MM.1S (cell line): ENCODE measurements around the gene FKBP2.

Experiments used
- DNase-seq: peaks from one replicate; pipeline ENCODE4 v3.0.0-alpha.2; 2015
- H2AFZ ChIP-seq: fragments of 300-600 bp; sonication (generic); 2 replicates; pipeline ENCODE4 v1.6.0; 2016; ENCODE audit warnings: antibody characterized with exemption, low read length
- H3F3A ChIP-seq: fragments of 300-600 bp; sonication (generic); 2 replicates; pipeline ENCODE4 v1.6.1; 2016; ENCODE audit warnings: mild to moderate bottlenecking, antibody characterized with exemption, low read length, moderate library complexity, mixed read lengths; ENCODE audit not compliant: insufficient read depth
- H3K27ac ChIP-seq: fragments of 300-600 bp; sonication (generic); 2 replicates; pipeline ENCODE4 v1.5.1; 2016; ENCODE audit warnings: mild to moderate bottlenecking, low read length
- H3K27me3 ChIP-seq: fragments of 300-600 bp; sonication (generic); replicated peaks from 2 replicates; pipeline ENCODE4 v1.6.0; 2016; ENCODE audit warnings: low read length; ENCODE audit not compliant: insufficient read depth
- H3K36me3 ChIP-seq: fragments of 300-600 bp; sonication (generic); replicated peaks from 2 replicates; pipeline ENCODE4 v1.6.1; 2016; ENCODE audit warnings: mild to moderate bottlenecking, low read length, mixed read lengths; ENCODE audit not compliant: insufficient read depth
- H3K4me1 ChIP-seq: fragments of 300-600 bp; sonication (generic); 2 replicates; pipeline ENCODE4 v1.6.1; 2016; ENCODE audit warnings: low read length, mixed read lengths
- H3K4me2 ChIP-seq: fragments of 300-600 bp; sonication (generic); 2 replicates; pipeline ENCODE4 v1.6.0; 2016; ENCODE audit warnings: low read depth, low read length
- H3K4me3 ChIP-seq: fragments of 300-600 bp; sonication (generic); 2 replicates; pipeline ENCODE4 v1.5.1; 2016; ENCODE audit warnings: low read length, mixed read lengths
- H3K79me2 ChIP-seq: fragments of 300-600 bp; sonication (generic); 2 replicates; pipeline ENCODE4 v1.6.1; 2016; ENCODE audit warnings: mixed run types, low read length, mixed read lengths
- H3K9ac ChIP-seq: fragments of 300-600 bp; sonication (generic); 2 replicates; pipeline ENCODE4 v1.6.1; 2016; ENCODE audit warnings: low read length, mixed read lengths
- H3K9me2 ChIP-seq: fragments of 300-600 bp; sonication (generic); replicated peaks from 2 replicates; pipeline ENCODE4 v1.6.1; 2016; ENCODE audit warnings: mild to moderate bottlenecking, low read length, mixed read lengths; ENCODE audit not compliant: insufficient read depth
- H3K9me3 ChIP-seq: fragments of 300-600 bp; sonication (generic); replicated peaks from 2 replicates; pipeline ENCODE4 v1.6.1; 2016; ENCODE audit warnings: mild to moderate bottlenecking, low read length, mixed read lengths; ENCODE audit not compliant: insufficient read depth
- H4K20me1 ChIP-seq: fragments of 300-600 bp; sonication (generic); 2 replicates; pipeline ENCODE4 v1.6.1; 2016; ENCODE audit warnings: mild to moderate bottlenecking, low read length, moderate library complexity, mixed read lengths; ENCODE audit not compliant: insufficient read depth
- CTCF ChIP-seq: fragments of 300-600 bp; sonication (generic); IDR thresholded peaks from 2 replicates; pipeline ENCODE4 v1.5.1; 2016; ENCODE audit warnings: antibody characterized with exemption, low read length, mixed read lengths
- EZH2 ChIP-seq: fragments of 300-600 bp; sonication (generic); optimal IDR thresholded peaks from 2 replicates; pipeline ENCODE3; 2017; ENCODE audit warnings: low read depth, mild to moderate bottlenecking, antibody characterized with exemption, low read length, mixed read lengths
- EZH2phosphoT487 ChIP-seq: fragments of 300-600 bp; sonication (generic); IDR thresholded peaks from 2 replicates; pipeline ENCODE4 v1.6.1; 2018; ENCODE audit warnings: antibody characterized with exemption, low read length

FKBP2 gene

GRCh38 chr11:64222651-64223000, 18.3 kb upstream of the FKBP2 start:
- Histone ChIP-seq H3K9ac (no peak overlapping the region), H4K20me1 (no peaks in the 10 kb centered on the region), H2AFZ (no peak overlapping the region), H3K36me3 (no peaks in the 10 kb centered on the region), H3K79me2 (peaks cover 25% of the 10 kb centered on the region), H3K27ac (no peak overlapping the region), H3K4me1 (peaks cover 10% of the 10 kb centered on the region), H3K27me3 (no peaks in the 10 kb centered on the region), H3K9me3 (no peaks in the 10 kb centered on the region), H3K4me3 (no peak overlapping the region), H3K4me2 (no peak overlapping the region), H3K9me2 (no peaks in the 10 kb centered on the region), H3F3A (no peaks in the 10 kb centered on the region)
- DNase-seq: no peak
- TF ChIP-seq EZH2: no peak
- TF ChIP-seq CTCF: no peak
- TF ChIP-seq EZH2phosphoT487: no peak

GRCh38 chr11:64223001-64223651, 17.8 kb upstream of the FKBP2 start:
- Histone ChIP-seq H4K20me1 (no peaks in the 10 kb centered on the region), H3K36me3 (no peaks in the 10 kb centered on the region), H3K79me2 (peaks cover 25% of the 10 kb centered on the region), H3K4me2 (no peak overlapping the region), H3K9me3 (no peaks in the 10 kb centered on the region), H3K27ac (no peak overlapping the region), H3K9ac (no peak overlapping the region), H2AFZ (no peak overlapping the region), H3F3A (no peaks in the 10 kb centered on the region), H3K4me1 (peaks cover 10% of the 10 kb centered on the region), H3K27me3 (no peaks in the 10 kb centered on the region), H3K4me3 (no peak overlapping the region), H3K9me2 (no peaks in the 10 kb centered on the region)
- DNase-seq: no peak
- TF ChIP-seq EZH2phosphoT487 (no peak), EZH2 (no peak), CTCF (no peak)

- H2AFZ ChIP-seq: no peak overlapping the region
- H3K4me3 ChIP-seq: no peak overlapping the region
- no peak for DNase-seq
- peaks cover 25% of the 10 kb centered on the region for H3K79me2 ChIP-seq
- no peaks in the 10 kb centered on the region for H3F3A ChIP-seq
- H3K27ac ChIP-seq: no peak overlapping the region
- H4K20me1 ChIP-seq: no peaks in the 10 kb centered on the region
- no peak overlapping the region for H3K9ac ChIP-seq
- H3K4me2 ChIP-seq: no peak overlapping the region
- peaks cover 10% of the 10 kb centered on the region for H3K4me1 ChIP-seq
- no peaks in the 10 kb centered on the region for H3K9me3 ChIP-seq
- H3K27me3 ChIP-seq: no peaks in the 10 kb centered on the region
- no peaks in the 10 kb centered on the region for H3K36me3 ChIP-seq
- TF ChIP-seq EZH2 (no peak), CTCF (no peak), EZH2phosphoT487 (no peak)
- no peaks in the 10 kb centered on the region for H3K9me2 ChIP-seq
These were observed 16.6 kb upstream of the FKBP2 start for GRCh38 chr11:64224151-64224890.
